CD8-positive, alpha-beta memory T cell (primary cell): ENCODE data around the gene HOXD12. TPM values are rescaled to one million over a fixed set of nuclear protein-coding genes. Genes with fewer than 3 reads are reported as not detected.
A peak's percentile ranks its signal among the peaks of the same experiment; 100 is the strongest.

ENCODE experiments used
- CTCF ChIA-PET: fragments of 350-600 bp; sonication (Branson Sonifier 250); formaldehyde crosslinking; loops from one replicate; lab custom pipeline; 2021; ENCODE audit warnings: antibody characterized with exemption; lab: Charles Lee
- POLR2A ChIA-PET: fragments of 350-600 bp; sonication (Branson Sonifier 250); formaldehyde crosslinking; loops from one replicate; lab custom pipeline; 2021; ENCODE audit warnings: antibody characterized with exemption; lab: Charles Lee
- DNase-seq, 5 donors: peaks; one replicate each; pipeline versions ENCODE4 v3.0.0 to v3.0.0-alpha.2; 2020 to 2022; ENCODE audit warnings: mixed read lengths in 1 of 5
- H3K27ac ChIP-seq: one replicate; pipeline ENCODE4 v1.7.0; 2013; ENCODE audit warnings: low read depth, mild to moderate bottlenecking, low read length, moderate library complexity
- H3K27me3 ChIP-seq: 2 replicates; pipeline ENCODE4 v1.7.0; 2013; ENCODE audit warnings: low read length, mild to moderate bottlenecking; ENCODE audit not compliant: insufficient read depth, poor library complexity, severe bottlenecking
- H3K36me3 ChIP-seq: 2 replicates; pipeline ENCODE4 v1.7.0; 2013; ENCODE audit warnings: mild to moderate bottlenecking, low read length, moderate library complexity; ENCODE audit not compliant: insufficient read depth
- H3K4me1 ChIP-seq: 2 replicates; pipeline ENCODE4 v1.7.0; 2013; ENCODE audit warnings: mild to moderate bottlenecking, low read length, moderate library complexity; ENCODE audit not compliant: insufficient read depth
- H3K4me3 ChIP-seq: 2 replicates; pipeline ENCODE4 v1.7.0; 2013; ENCODE audit warnings: mild to moderate bottlenecking, low read length
- H3K9me3 ChIP-seq: 2 replicates; pipeline ENCODE4 v1.7.0; 2013; ENCODE audit warnings: mild to moderate bottlenecking, low read length
- H3K27ac Mint-ChIP-seq, 8 donors: one replicate each; pipeline ENCODE4 v1.8.0; 2020 to 2021; ENCODE audit warnings: mixed read lengths in 8 of 8, mild to moderate bottlenecking in 6 of 8, inconsistent platforms in 3 of 8, moderate library complexity in 3 of 8
- H3K27me3 Mint-ChIP-seq, 2 donors: one replicate each; pipeline ENCODE4 v1.8.0; 2020 to 2021; ENCODE audit warnings: mixed read lengths in 2 of 2, mild to moderate bottlenecking in 1 of 2, moderate library complexity in 1 of 2
- H3K36me3 Mint-ChIP-seq, 3 donors: one replicate each; pipeline ENCODE4 v1.8.0; 2020 to 2021; ENCODE audit warnings: mixed read lengths in 3 of 3, inconsistent platforms in 1 of 3, mild to moderate bottlenecking in 1 of 3
- H3K4me1 Mint-ChIP-seq, 3 donors: one replicate each; pipeline ENCODE4 v1.8.0; 2020 to 2021; ENCODE audit warnings: mixed read lengths in 3 of 3, inconsistent platforms in 1 of 3, mild to moderate bottlenecking in 1 of 3
- H3K4me3 Mint-ChIP-seq, 7 donors: one replicate each; pipeline ENCODE4 v1.8.0; 2020 to 2021; ENCODE audit warnings: mixed read lengths in 7 of 7, mild to moderate bottlenecking in 6 of 7, moderate library complexity in 4 of 7, inconsistent platforms in 2 of 7
- H3K9me3 Mint-ChIP-seq, 5 donors: one replicate each; pipeline ENCODE4 v1.8.0; 2020 to 2022; ENCODE audit warnings: mixed read lengths in 5 of 5, mild to moderate bottlenecking in 3 of 5, moderate library complexity in 2 of 5, inconsistent platforms in 1 of 5
- polyA plus RNA-seq: library from polyadenylated mRNA; unstranded; fragments of 300-500 nt; fragmentation: Illumina TruSeq; gene quantifications from one replicate; pipeline ENCODE4 v1.2.3, GENCODE V29; 2021
- total RNA-seq, 2 experiments: library from RNA; stranded (reverse); gene quantifications; one replicate each; pipeline ENCODE4 v1.2.3, GENCODE V29; 2021

HOXD12 gene
- total and polyA plus RNA-seq, 3 experiments from 2014 or later = not detected

DNA sequence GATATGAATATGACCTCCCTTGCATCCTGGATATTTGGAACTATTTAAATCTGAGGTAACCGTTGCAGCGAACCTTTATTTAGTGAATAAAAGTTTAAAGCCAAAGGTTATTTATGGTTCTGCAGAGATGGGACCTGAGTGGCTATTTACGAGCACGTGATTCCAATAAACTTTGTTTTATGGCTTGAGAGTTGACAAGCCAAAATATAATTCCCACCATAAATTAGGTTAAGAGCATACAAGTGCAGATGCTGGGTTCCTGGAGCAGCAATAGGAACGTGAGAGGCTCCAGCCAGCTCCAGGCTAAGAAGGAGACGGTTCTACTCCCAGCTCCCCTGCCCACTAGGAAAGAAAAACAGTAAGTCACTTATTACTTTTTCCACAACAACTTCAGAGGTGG lies 46.5 kb downstream of the HOXD12 start:
- Mint-ChIP-seq H3K4me1 (peaks cover 4 to 14% (median 12%) of the 10 kb centered on the region in 3 donors), H3K36me3 (peaks cover 0 to 2% (median 0%) of the 10 kb centered on the region in 3 donors), H3K9me3 (peaks cover 0 to 5% (median 3%) of the 10 kb centered on the region in 5 donors), H3K27ac (no peak overlapping the region), H3K4me3 (no peak overlapping the region), H3K27me3 (peaks cover 81 to 96% of the 10 kb centered on the region in 2 donors)
- no peak overlapping the region for H3K4me3 ChIP-seq
- peaks cover under 1% of the 10 kb centered on the region for H3K4me1 ChIP-seq
- ChIA-PET POLR2A (no interaction called here), CTCF (interaction anchor here (3.7 kb wide), 1 partner anchor 19 kb away, joined by 11 read pairs; no protein-coding TSS in a partner anchor)
- H3K36me3 ChIP-seq = no peaks in the 10 kb centered on the region
- peaks cover 78% of the 10 kb centered on the region for H3K27me3 ChIP-seq
- H3K9me3 ChIP-seq = no peaks in the 10 kb centered on the region
- H3K27ac ChIP-seq = no peak overlapping the region
- DNase-seq = no peak

DNA sequence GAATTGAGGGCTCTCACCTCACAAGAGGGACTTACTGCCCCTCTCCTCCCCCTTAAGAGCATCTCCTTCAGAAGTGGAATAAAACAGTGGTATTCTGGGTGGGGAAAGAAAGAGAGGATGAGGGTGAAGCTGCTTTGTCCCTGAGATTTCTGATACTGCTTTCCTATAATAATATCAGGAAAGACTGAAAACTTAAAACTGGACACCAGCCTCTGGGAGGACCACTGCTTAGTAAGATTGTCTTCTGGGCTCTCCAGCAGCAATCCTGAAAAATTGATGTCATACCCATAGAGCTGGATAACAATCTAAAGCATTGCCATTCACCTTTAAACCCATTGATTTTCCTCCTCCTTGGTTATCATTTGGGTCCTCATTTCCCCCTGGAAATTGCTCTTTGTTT lies 47.0 kb downstream of the HOXD12 start:
- DNase-seq = no peak
- H3K27ac Mint-ChIP-seq = no peak overlapping the region
- H3K36me3 Mint-ChIP-seq = peaks cover 0 to 2% (median 0%) of the 10 kb centered on the region in 3 donors
- peaks cover 81 to 95% of the 10 kb centered on the region in 2 donors for H3K27me3 Mint-ChIP-seq
- Histone ChIP-seq H3K36me3 (no peaks in the 10 kb centered on the region), H3K27me3 (peaks cover 78% of the 10 kb centered on the region), H3K4me1 (no peaks in the 10 kb centered on the region), H3K27ac (no peak overlapping the region), H3K9me3 (no peaks in the 10 kb centered on the region), H3K4me3 (no peak overlapping the region)
- peaks cover 0 to 5% (median 0%) of the 10 kb centered on the region in 5 donors for H3K9me3 Mint-ChIP-seq
- POLR2A ChIA-PET = no interaction called here
- peaks cover 2 to 9% (median 6%) of the 10 kb centered on the region in 3 donors for H3K4me1 Mint-ChIP-seq
- H3K4me3 Mint-ChIP-seq = no peak overlapping the region
- CTCF ChIA-PET = interaction anchor here (3.7 kb wide), 1 partner anchor 20 kb away, joined by 11 read pairs; no protein-coding TSS in a partner anchor

DNA sequence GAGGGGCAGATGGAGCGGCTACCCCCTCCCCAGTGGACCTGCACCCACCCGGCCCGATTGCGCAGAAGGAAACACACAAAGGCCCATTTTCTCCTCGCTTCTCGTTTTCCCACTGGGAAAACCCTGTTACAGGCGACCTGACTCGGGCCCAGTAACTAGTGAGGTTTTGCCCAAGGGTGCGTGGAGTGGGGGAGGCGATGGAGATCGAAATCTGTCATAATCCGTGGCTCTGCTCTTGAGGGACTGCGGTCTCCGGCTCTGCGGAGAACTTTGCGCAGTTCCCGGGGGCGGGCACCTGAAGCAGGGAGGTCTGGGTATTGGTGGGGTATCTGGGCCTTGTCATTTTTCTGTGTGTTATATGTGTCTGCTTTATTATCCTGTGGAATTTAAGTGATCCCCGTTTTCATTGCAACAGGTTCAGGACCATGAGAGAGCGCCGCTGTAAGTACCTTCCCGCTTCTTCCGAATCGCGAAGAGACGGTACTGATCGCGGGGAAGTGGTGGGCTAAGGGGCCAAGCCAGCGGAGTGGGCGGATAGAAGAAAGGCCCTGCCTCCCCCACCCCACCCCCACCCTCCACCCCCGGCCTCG lies 47.7 kb downstream of the HOXD12 start:
- no peaks in the 10 kb centered on the region for H3K36me3 ChIP-seq
- Mint-ChIP-seq H3K4me3 (no peak overlapping the region), H3K27ac (peak overlapping the region in 1 of 8 donors; percentile 56), H3K36me3 (peaks cover 0 to 2% (median 0%) of the 10 kb centered on the region in 3 donors), H3K27me3 (peaks cover 76 to 89% of the 10 kb centered on the region in 2 donors), H3K9me3 (peaks cover 0 to 5% (median 0%) of the 10 kb centered on the region in 5 donors), H3K4me1 (peaks cover 2 to 9% (median 6%) of the 10 kb centered on the region in 3 donors)
- no peak overlapping the region for H3K27ac ChIP-seq
- ChIA-PET POLR2A (no interaction called here), CTCF (interaction anchor here (3.7 kb wide), 1 partner anchor 20 kb away, joined by 11 read pairs; no protein-coding TSS in a partner anchor)
- no peaks in the 10 kb centered on the region for H3K4me1 ChIP-seq
- H3K4me3 ChIP-seq = no peak overlapping the region
- no peak for DNase-seq
- no peaks in the 10 kb centered on the region for H3K9me3 ChIP-seq
- peaks cover 77% of the 10 kb centered on the region for H3K27me3 ChIP-seq

DNA sequence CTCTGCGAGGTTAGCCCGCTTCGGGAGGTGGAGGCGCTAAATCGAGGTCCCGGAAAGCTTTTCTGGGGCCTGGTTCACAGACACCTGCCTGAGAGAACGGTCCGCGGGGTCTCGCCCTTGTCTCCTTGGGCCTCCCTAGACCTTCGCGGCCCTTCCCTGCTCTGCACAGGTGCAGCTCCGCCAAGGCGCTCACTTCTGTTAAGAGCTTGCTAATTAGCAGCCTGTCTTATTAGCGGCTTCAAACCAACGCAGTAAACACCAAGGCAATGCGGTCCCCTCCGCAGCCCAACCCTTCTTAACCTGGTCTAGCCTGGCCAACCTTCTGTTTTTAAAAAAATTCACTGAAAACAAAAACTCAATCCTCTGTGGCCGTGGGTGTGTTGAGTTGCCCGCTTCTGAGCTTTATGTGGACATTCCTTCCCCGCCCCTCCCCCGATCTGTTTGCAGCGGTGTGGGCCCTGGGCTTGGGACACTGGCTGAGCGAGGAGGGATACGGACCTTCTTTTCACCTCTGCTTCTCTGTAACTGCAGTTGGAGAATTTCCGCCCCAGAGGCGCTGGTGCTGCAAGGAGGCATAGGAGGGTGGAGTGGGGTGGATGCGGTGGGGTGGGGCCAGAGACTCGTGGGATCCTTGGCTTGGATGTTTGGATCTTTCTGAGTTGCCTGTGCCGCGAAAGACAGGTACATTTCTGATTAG lies 48.4 kb downstream of the HOXD12 start:
- Histone ChIP-seq H3K36me3 (no peaks in the 10 kb centered on the region), H3K4me3 (no peak overlapping the region), H3K9me3 (no peaks in the 10 kb centered on the region), H3K27me3 (peaks cover 71% of the 10 kb centered on the region), H3K27ac (no peak overlapping the region), H3K4me1 (no peaks in the 10 kb centered on the region)
- Mint-ChIP-seq H3K4me1 (peaks cover 2 to 9% (median 6%) of the 10 kb centered on the region in 3 donors), H3K27me3 (peaks cover 76 to 91% of the 10 kb centered on the region in 2 donors), H3K36me3 (peaks cover 0 to 2% (median 0%) of the 10 kb centered on the region in 3 donors), H3K9me3 (peaks cover 0 to 5% (median 0%) of the 10 kb centered on the region in 5 donors), H3K27ac (no peak overlapping the region), H3K4me3 (no peak overlapping the region)
- no peak for DNase-seq
- CTCF ChIA-PET = no interaction called here
- POLR2A ChIA-PET = no interaction called here

- ChIA-PET POLR2A (no interaction called here), CTCF (no interaction called here)
Measured at GRCh38 chr2:176148751-176149421, 49.3 kb downstream of the HOXD12 start.

DNA sequence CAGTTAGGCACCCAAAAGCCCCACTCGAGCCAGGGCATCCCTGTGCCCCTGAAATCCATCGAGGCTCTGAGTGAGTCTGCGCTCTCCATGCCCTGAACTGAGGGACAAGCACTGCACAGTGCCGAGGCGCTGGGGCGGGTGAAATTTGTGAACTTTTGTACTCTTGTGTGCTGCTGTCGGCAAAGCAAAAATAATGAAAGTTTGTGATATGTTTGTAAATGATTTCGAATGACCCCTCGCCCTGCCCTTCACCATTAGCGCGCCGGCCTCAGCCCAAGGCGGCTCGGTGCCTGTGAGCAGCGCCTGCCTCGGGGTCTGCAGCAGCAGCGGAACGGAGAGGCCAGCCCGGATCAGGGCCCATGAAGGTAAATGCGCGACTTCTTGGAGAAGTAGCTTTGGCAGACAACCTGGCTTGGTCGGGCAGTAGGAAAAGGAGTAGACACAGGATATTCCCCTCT lies 49.9 kb downstream of the HOXD12 start:
- Histone ChIP-seq H3K9me3 (no peaks in the 10 kb centered on the region), H3K36me3 (no peaks in the 10 kb centered on the region), H3K4me1 (no peaks in the 10 kb centered on the region), H3K4me3 (no peak overlapping the region), H3K27ac (no peak overlapping the region), H3K27me3 (peaks cover 64% of the 10 kb centered on the region)
- H3K27ac Mint-ChIP-seq = peak overlapping the region in 1 of 8 donors; percentile 5
- H3K27me3 Mint-ChIP-seq = peaks cover 76 to 92% of the 10 kb centered on the region in 2 donors
- peaks cover 0 to 5% (median 0%) of the 10 kb centered on the region in 5 donors for H3K9me3 Mint-ChIP-seq
- POLR2A ChIA-PET = no interaction called here
- H3K4me3 Mint-ChIP-seq = no peak overlapping the region
- DNase-seq = no peak
- CTCF ChIA-PET = no interaction called here
- peaks cover 2 to 9% (median 6%) of the 10 kb centered on the region in 3 donors for H3K4me1 Mint-ChIP-seq
- peaks cover 0 to 2% (median 0%) of the 10 kb centered on the region in 3 donors for H3K36me3 Mint-ChIP-seq

More at GRCh38 chr2:176148751-176149421, 49.3 kb downstream of the HOXD12 start:
- Histone ChIP-seq H3K27me3 (peaks cover 65% of the 10 kb centered on the region), H3K27ac (no peak overlapping the region), H3K4me3 (no peak overlapping the region), H3K36me3 (no peaks in the 10 kb centered on the region), H3K9me3 (no peaks in the 10 kb centered on the region), H3K4me1 (no peaks in the 10 kb centered on the region)
- Mint-ChIP-seq H3K4me1 (peaks cover 2 to 9% (median 6%) of the 10 kb centered on the region in 3 donors), H3K27ac (peak overlapping the region in 1 of 8 donors; percentile 5), H3K9me3 (peaks cover 0 to 5% (median 0%) of the 10 kb centered on the region in 5 donors), H3K36me3 (peaks cover 0 to 2% (median 0%) of the 10 kb centered on the region in 3 donors), H3K27me3 (peaks cover 76 to 90% of the 10 kb centered on the region in 2 donors), H3K4me3 (no peak overlapping the region)
- no peak for DNase-seq

DNA sequence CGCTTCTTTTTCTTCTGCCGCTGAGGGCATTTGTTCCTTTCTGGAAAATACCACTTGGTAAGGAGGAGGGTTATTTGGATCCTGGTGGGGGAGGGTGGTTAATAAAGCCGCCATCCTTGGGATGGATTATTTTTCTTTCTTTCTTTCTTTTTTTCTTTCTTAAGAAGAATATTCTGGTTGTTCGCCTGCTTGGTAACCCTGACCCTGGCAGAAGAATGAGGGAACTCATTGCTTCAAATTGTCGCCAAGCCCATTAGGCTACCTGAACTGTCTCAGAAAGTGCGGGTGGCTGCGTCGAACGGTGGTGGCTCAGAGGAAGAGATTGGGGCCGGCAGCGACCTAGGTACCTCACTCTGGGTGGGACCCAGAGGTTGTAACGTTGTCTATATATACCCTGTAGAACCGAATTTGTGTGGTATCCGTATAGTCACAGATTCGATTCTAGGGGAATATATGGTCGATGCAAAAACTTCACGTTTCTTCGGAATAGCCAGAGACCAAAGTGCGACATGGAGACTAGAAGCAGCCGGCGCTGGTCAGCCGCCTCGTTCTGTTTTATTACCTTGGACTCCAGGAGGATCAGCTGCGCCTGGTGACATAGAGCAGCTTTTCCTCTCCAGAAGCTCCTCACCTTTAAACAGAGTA lies 50.5 kb downstream of the HOXD12 start:
- Histone ChIP-seq H3K4me3 (no peak overlapping the region), H3K4me1 (no peaks in the 10 kb centered on the region), H3K36me3 (no peaks in the 10 kb centered on the region), H3K27ac (no peak overlapping the region), H3K27me3 (peaks cover 61% of the 10 kb centered on the region), H3K9me3 (no peaks in the 10 kb centered on the region)
- Mint-ChIP-seq H3K9me3 (peaks cover 0 to 5% (median 0%) of the 10 kb centered on the region in 5 donors), H3K4me1 (peaks cover 2 to 9% (median 6%) of the 10 kb centered on the region in 3 donors), H3K27ac (peak overlapping the region in 2 of 8 donors; percentile 24 to 37), H3K4me3 (peak overlapping the region in 2 of 7 donors; percentile 12 to 65), H3K36me3 (no peaks in the 10 kb centered on the region), H3K27me3 (peaks cover 74 to 92% of the 10 kb centered on the region in 2 donors)
- DNase-seq = no peak
- CTCF ChIA-PET = interaction anchor here (1.2 kb wide), 1 partner anchor 29 kb away, joined by 3 read pairs; no protein-coding TSS in a partner anchor
- POLR2A ChIA-PET = no interaction called here
